GM19452 (cell line): ENCODE measurements around the gene RNPS1.

Experiments
- ATAC-seq: cut with Tn5 transposase; IDR thresholded peaks from one replicate; pipeline ENCODE4 v1.9.1; 2021; ENCODE audit not compliant: unreplicated experiment

Gene RNPS1, protein sequence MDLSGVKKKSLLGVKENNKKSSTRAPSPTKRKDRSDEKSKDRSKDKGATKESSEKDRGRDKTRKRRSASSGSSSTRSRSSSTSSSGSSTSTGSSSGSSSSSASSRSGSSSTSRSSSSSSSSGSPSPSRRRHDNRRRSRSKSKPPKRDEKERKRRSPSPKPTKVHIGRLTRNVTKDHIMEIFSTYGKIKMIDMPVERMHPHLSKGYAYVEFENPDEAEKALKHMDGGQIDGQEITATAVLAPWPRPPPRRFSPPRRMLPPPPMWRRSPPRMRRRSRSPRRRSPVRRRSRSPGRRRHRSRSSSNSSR

DNA sequence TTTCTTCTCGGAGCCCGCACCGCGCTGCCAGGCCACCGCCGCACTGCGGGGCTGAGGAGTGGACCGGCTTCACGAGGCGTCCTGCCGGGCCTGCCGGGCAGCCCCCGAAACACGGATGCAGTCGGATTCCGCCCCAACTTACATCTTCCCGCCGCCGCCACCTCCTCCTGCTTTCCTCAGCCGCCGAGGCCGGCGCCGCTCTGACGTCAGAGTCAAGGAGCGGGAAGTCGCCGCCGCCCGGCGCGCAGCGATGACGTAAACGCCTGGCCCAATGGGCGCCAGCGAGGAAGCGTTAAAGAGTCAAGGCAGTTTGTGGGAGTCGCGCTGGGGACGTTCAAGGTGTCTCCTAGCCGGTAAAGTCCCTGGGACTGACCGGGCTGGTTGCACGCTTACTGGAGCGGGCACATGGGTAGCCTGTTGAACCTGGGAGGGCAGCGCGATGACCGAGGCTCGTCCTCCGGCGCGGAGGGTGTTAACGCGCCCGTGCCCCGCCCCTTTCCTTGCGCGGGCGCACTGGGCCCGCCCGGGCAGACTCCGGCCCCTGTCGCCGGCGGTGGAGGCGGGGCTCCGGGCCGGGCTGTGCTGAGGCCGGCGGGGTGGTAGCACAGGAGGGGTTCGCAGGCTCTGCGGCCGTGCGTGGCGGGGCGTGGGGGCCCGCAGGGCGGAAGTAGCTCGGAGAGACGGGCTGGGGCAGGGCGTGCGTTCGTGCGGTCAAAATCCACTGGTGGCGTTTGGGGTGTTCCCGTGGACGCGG, at the start of gene RNPS1:
TSS of gene RNPS1 (minus strand) at position 214 of the 754 bp plus-strand sequence. CDS start 3,483 bp downstream, outside the sequence.
- peak; percentile 78 for ATAC-seq

DNA sequence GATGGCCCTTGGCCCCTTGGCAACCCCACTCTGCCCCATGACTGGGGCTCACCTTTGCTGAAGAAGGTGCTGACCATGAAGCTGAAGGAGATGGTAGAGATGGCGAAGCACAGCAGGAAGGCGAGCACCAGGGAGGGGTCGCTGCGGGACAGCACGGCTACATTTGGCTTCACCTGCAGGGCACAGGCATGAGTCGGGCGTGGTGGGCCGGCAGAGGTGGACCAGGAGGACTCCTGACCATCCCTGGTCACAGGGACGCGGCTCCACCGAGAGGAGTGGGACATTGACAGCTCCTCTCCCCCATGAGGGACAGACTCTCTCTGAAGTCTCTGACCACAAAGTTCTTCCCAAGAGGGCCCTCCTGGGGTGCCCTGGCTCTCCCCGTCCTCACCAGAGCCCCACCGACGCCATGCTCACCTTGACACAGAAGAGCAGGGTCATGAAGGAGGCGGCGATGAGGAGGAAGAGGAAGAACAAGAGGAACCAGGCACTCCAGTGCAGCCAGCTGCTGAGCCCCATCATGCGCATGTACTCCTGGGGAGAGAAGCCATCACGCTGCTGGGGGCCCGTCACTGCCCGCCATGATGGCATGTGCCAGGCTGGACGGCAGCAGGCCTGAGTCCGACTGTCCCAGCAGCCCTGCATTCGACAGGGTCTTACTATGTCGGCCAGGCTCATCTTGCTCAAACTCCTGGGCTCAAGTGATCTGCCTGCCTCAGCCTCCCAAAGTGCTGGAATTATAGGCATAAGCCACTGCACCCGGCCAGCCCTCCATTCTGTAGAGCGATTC, 49.5 kb upstream of the RNPS1 start:
- no peak for ATAC-seq

DNA sequence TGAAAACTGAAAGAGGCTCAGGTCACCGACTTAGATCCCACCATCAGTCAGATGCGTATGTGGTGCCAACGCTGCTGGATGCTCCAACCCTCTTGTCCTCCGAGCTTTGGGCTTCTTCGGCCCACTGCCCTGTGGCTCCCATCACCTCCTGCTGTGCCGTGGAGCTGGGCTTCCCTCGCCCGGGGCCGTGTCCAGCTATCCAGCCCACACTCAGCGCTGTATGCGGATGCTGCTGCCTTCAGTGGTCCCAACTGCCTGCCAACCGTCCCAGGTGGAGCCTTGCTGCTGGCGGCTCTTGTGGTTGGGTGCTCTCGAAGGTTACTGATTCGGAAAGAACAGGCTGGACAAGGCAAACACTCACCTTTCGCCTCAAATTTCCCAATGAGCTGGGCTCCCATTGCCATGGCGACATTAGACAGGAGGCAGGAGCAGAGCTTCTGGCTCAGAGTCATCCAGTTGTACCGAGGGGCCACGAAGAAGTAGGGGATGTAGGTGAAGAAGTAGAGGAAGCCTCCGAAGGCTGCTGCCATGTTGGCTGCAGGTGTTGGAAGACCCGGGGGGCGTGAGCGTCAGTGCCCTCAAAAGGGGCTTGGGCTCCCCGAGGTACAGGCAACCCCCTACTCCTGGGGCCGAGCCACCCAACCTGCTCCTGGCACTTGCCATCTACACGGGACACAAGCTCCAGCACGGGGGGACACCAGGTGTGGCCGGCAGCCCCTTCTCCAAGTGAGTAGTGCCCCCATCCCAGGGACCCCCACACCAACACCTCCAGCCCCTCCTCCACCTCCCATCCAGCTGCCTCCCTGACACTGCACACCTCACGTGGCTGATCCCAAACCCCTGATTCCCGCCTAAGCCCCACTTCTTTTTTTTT, 40.4 kb upstream of the RNPS1 start:
- ATAC-seq = no peak

DNA sequence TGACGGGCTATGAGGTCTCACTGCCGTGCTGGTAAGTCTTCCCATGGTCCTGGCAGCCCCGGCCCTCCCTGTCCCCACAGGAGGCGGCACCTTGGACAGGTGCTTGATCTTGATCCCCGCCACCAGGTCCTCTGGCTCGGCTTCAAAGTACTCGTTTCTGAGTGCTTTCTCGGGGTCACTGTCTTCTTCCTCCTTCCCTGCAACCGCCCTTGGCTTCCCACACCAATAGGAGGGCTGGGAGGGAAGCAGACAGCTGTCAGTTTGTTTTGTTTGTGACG, 31.9 kb upstream of the RNPS1 start:
- ATAC-seq = no peak

DNA sequence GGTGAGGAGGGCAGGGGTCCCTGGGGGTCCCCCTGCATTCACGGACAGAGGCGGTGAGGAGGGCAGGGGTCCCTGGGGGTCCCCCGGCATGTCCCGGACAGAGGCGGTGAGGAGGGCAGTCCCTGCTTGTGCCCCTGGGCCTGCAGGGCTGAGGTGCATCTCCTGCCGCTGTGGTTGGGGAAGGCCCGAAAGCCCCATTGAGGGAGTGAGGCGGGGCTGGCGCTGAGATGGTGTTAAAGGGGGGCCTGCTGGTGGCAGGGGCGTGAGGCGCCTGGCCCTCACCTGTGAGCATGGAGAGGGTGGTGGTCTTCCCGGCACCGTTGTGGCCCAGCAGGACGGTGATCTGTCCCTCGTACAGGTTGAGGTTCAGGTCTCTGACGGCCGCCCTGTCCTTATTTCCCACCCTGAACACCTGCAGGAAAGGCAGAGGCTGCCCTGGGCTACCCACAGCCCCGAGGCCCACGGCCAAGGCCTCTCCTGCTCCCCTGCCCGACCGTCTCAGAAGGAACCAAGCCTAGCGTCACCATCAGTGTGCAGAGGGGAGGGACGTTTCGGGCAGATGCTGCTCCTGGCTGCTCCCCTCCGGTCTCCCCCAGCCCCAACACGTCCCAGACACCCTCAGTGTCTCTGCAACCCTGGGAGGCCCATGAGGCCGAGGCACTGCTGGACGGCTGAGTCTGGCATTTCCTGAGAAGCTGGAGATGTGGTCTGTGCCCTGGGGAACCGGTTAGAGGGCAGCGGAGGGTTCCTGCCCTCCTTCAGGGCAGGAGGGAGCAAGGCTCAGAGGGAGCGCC, 31.4 kb upstream of the RNPS1 start:
- ATAC-seq = no peak

DNA sequence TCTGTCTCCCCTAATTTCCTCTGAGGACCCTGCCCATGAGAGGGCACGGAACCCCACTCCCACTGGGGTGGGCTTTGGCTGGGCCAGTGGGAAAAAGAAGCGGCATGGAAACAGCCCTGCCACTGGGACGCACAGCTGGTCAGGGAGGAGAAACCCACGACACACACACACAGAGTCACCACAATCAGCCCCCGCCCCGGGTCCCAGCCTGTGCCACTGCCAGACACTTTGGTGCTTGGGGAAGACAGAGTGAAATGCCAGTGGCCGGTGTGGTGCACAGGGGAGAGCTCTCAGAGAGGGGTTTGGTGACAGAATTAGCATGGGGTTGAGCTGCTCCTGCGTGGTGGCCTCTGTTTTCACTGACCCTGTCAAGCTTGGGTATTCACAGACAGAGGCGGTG, 30.7 kb upstream of the RNPS1 start:
- ATAC-seq = no peak

DNA sequence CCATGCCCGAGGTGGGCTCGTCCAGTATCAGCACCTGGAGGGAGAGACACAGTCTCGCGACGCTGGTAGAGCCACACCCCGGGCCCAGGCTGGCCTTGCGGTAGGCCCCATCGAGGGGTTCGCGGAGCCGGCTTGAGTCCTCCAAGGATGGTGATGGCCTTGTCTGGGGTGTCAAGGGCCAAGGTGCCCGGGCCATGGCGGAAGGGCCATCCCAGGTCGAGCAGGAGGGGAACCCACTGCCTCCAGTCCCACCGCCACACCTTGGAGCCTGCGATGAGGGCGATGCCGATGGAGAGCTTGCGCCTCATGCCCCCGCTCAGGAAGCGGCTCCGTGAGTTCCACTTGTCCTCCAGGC, 29.6 kb upstream of the RNPS1 start:
- no peak for ATAC-seq

DNA sequence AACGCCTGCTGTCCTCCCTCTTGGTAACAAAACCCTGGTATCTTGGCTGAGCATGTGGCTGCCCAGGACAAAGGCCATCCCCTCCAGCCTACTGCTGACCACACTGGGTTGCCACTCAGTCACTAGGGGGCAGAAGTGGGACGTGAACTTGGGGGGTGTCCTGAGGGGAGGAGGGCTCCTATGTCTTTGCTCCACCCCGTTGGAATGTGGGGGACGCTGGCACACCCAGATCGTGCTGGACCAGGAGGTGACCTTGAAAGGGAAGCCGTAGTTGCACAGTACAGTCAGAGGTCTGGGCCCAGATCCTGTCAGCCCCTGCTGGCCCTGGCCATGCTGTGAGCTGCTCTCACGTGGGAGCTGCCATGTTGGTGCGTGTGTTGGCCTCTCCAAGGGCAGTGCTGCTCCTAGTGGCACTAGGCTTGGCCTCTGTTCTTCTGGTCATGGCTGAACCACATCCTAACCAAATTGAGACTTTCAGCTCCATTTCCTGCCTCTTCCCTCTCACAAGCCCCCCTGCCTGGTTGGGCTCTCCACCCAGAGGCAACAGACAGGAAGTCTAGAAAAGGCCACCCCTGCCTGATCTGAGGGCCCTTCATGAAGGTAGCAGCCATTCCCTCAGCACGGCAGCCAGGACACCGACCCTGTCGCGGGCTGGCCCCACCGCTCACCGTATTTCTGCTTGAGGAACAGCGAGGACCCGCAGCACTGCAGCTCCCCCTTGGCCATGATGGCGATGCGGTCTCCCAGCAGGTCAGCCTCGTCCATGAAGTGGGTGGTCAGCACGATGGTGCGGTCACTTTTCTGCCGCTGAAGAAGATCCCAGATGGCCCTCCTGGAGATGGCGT, 29.0 kb upstream of the RNPS1 start:
- ATAC-seq = no peak

DNA sequence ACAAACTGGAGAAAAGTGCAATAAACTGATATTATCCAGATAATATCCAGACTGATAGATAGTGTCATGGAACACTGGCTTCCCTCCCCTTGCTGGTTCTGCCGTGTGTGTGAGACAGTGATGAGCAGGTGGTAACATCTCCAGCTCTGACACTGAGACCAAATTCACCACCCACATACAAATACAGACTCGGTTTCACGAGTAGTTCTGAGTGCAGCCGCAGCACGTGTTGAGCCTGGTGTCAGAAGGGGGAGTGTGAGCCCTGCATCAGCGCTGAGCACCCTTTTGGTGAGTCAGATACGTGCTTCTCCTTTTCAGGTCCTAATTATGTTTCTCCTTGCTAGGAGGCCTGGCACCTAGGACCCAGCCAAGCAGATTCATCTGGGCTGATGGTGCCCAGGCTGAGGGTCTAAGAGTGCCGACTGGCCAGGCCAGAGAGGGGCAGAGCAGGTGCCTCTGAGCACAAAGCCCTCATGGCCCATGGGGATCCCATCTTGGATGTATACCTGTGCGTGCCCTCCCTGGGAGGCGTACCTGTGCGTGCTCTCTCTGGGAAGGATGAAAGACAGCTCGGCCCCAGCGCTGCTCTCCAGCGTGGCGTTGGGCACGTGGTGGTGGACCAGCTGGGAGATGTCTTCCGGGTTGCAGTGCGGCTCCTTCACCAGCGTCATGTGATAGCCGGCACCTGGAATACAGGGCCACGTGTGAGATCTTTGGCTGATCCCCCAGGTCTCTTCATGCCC, 27.3 kb upstream of the RNPS1 start:
- no peak for ATAC-seq

DNA sequence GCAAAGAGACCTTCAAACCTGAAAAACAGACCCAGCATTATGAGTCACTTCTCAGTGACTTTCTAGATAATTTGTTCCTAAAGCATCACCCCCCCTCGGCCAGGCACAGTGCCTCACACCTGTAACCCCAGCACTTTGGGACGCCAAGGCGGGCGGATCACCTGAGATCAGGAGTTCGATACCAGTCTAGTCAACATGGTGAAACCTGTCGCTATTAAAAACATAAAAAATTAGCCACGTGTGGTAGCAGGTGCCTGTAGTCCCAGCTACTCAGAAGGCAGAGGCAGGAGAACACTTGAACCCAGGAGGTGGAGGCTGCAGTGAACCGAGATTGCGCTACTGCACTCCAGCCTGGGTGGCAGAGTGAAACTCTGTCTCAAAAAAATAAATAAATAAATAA, 24.3 kb upstream of the RNPS1 start:
- ATAC-seq = no peak

DNA sequence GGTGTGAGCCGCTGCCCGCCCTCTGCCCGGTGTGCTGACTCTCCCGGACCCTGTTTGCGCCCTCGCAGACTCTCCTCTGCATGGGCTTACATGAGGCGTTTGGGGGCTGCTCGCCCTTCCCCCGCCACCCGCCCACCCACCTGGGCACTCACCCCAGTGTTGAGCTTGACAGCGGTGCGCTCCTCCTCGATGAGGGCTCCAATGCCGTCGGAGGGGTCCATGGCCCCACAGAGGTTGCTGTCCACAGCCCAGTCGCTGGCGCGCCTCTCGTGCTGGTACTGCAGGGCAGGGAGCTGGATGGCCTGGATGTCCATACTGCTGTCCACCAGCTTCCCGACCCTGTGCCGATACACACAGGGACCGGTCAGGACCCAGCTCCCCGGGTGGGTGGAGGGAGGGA, 21.4 kb upstream of the RNPS1 start:
- ATAC-seq = no peak

DNA sequence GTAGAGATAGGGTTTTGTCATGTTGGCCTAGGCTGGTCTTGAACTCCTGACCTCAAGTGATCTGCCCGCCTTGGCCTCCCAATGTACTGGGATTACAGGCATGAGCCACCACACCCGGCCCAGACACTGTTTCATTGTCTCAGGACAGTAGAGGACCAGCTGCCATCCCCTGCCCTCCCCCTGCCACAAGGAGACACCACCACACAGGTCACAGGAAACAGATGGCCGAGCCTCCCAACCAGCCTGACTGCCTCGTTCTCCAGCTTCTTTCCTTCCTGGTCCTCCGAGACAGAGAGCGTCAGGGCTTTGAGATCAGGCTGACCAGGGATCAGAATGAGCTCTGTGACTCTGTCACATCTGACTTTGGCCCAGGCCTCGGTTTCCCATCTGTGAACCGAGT, 20.8 kb upstream of the RNPS1 start:
- no peak for ATAC-seq

DNA sequence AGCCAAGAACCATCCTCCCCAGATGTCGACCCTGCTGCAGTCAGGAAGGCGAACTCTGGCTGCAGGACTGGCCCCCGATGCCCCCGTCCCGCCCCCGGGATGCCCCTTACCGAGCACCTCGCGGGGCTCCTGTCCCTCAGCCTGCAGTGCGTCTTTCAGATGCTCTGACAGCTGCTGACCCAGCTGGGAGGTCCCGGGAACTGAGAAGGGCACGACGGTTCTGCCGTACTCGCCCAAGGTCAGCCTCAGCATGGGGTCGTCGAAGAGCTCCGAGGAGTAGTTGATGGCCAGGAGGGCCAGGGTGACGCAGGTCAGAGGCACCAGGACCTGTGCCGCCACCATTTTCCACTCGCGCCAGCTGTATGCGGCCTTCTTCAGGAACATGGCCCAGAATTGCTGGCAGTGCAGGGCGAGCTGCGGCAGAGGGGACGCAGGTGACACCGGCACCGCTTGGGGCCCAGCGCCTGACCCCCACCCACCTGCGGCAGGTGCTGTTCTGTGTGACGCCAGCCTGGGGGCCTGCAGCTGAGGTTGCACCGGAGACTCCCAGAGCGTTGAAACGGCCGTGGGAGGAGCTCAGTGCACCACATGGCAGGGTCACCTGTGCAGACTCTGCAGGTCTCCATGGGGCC, 20.1 kb upstream of the RNPS1 start:
- ATAC-seq = no peak

DNA sequence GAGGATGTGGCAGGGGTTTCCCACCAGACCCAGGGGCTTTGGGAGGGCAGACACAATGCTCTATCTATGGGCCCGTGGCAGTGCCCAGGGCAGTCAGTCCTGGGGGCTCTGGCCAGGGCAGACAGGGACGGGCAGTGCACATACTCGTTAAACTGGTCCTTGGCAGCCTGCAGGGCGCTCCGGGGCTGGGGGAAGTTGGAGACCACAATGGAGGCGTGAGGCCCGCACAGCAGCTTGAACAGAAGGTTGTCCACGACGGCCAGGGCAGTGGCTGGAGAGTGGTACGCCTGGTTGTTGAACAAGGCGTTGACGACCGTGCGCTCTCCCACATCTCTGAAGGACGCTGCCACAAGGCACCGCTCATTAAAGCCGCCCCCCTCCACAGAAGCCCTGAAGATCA, 18.6 kb upstream of the RNPS1 start:
- no peak for ATAC-seq

DNA sequence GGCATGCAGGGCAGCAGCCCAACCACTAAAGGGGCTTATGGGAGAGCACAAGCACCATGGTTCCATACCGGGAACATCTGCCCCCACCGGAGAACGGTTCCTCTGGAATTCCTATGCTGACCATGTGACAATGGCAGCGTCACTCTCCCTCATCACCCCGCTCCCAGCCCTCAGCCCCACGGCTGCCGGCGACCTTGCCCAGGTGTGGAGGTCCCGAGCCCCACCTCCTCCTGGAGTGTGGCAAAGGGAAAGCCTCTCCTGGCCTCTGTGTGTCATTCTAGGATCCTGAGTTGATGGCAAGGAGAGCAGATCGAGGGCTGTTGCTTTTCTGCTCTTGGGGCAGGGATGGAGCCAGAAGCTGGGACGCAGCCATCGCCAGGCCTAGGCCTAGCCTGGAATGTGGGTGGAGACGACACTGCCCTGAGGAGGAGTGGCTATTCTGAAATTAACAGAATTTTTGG, 17.8 kb upstream of the RNPS1 start:
- ATAC-seq = no peak

DNA sequence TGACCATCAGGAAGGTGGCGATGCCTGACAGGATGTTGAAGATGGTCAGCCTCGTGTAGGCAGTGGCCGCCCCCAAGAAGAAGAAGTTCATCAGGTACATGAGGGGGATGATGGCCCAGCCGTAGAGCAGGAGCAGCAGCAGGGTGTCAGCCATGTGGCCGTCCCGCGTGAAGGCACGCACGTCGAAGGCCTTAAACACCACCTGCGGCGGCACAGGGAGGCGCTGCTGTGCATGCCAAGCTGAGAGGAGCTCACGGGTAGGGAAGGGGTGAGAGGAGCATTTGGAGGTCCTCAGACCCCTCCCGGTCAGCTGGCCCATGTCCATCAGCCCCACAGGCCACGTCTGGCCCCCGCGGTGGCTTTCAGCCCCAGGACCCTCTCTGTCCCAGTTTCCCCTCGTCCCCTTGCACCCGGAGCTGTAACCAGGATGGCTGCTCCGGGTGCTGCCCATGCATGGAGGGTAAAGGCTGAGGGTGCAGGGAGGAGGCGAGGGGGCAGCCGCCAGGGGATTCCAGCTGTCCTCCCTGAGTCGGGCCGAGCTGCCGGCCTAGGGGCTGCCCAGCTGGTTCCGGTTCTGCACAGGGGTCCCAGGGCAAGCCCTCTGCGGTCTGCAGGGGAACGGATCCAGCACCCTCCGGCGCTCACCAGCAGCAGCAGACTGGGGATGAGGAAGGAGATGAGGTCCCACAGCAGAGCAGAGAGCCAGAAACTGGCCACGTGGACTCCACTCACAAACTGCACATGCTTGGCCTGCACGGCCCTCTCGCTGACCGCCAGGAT, 17.1 kb upstream of the RNPS1 start:
- ATAC-seq = no peak

DNA sequence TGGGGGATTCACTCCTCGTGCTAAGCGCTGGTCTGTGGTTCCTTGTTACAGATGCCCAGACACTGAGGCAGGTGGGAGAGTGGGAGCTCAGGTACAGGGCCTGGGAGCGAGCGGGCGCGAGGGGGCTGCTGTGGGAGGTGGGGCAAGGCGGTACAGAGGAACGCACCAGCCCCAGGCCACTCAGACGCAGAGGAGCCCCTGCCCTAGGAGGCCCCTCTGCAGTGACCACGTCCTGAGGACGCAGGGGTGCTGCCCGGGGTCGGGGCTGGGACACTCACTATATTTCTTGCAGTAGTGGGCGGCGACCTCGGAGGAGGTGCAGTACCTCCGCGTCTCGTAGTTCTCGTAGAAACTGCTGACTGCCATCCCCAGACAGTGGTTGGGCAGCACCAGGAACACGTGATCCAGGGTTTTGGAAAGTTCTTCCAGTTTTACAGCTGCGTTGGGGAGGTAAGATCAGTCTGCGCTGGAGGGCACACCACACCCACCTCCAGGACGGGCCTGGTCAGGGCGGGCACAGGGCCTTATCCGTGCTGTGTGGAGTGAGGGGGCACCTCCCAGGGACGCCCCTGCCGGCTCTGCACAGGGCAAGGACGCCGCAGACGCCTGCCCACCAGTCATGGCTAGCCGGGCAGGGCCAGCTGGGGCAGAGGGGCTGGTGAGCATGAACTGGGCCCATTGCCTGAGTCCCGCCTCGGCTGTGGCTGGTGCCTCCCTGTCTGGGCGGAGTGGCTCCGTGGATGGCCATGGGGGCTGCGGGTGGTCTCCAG, 16.3 kb upstream of the RNPS1 start:
- ATAC-seq = no peak
